ENCODE data around the gene GPR146.
"Not testable (repeated sequence)": the region's sequence is repeated elsewhere in the genome, so short reads cannot be mapped to it uniquely, and the experiment has no call there.

GPR146 gene

GRCh38 chr7:1060315-1061072, 16.1 kb downstream of the GPR146 start:
- DNase-seq: no peak

- no peak for DNase-seq
These were observed 16.8 kb downstream of the GPR146 start for GRCh38 chr7:1061180-1061579.

- DNase-seq: no peak
These were observed 18.2 kb downstream of the GPR146 start for GRCh38 chr7:1062296-1063294.

GRCh38 chr7:1063361-1063760, 19.0 kb downstream of the GPR146 start:
- no peak for DNase-seq

GRCh38 chr7:1064581-1064980, 20.2 kb downstream of the GPR146 start:
- no peak for DNase-seq

- no peak for DNase-seq
These were observed 20.9 kb downstream of the GPR146 start for GRCh38 chr7:1065263-1065584.

- DNase-seq: peak; percentile 80
These were observed 21.4 kb downstream of the GPR146 start for GRCh38 chr7:1065585-1066241.

- no peak for DNase-seq
These were observed 21.9 kb downstream of the GPR146 start for GRCh38 chr7:1066242-1066588.

- no peak for DNase-seq
These were observed 23.7 kb downstream of the GPR146 start for GRCh38 chr7:1068013-1068412.

- no peak for DNase-seq
These were observed 24.3 kb downstream of the GPR146 start for GRCh38 chr7:1068619-1069018.

- DNase-seq: no peak
These were observed 26.2 kb downstream of the GPR146 start for GRCh38 chr7:1070544-1071011.

- no peak for DNase-seq
These were observed 27.4 kb downstream of the GPR146 start for GRCh38 chr7:1071731-1072254.

- no peak for DNase-seq
These were observed 29.0 kb downstream of the GPR146 start for GRCh38 chr7:1073142-1073977.

- DNase-seq: not testable (repeated sequence)
These were observed 29.7 kb downstream of the GPR146 start for GRCh38 chr7:1074018-1074417.

GRCh38 chr7:1074593-1075431, 30.5 kb downstream of the GPR146 start:
- no peak for DNase-seq

GRCh38 chr7:1076184-1077072, 32.1 kb downstream of the GPR146 start:
- no peak for DNase-seq

GRCh38 chr7:1078519-1078918, 34.2 kb downstream of the GPR146 start:
- no peak for DNase-seq

- no peak for DNase-seq
These were observed 34.6 kb downstream of the GPR146 start for GRCh38 chr7:1078985-1079384.

- DNase-seq: no peak
These were observed 35.2 kb downstream of the GPR146 start for GRCh38 chr7:1079546-1079945.

GRCh38 chr7:1080252-1080920, 36.0 kb downstream of the GPR146 start:
- DNase-seq: no peak
